HG03439 (cell line): ENCODE results near the gene ZNF70.

Source experiments
- ATAC-seq: cut with Tn5 transposase; IDR thresholded peaks from one replicate; pipeline ENCODE4 v1.9.1; 2021; ENCODE audit warnings: mild to moderate bottlenecking, moderate library complexity; ENCODE audit not compliant: unreplicated experiment

Gene ZNF70

DNA sequence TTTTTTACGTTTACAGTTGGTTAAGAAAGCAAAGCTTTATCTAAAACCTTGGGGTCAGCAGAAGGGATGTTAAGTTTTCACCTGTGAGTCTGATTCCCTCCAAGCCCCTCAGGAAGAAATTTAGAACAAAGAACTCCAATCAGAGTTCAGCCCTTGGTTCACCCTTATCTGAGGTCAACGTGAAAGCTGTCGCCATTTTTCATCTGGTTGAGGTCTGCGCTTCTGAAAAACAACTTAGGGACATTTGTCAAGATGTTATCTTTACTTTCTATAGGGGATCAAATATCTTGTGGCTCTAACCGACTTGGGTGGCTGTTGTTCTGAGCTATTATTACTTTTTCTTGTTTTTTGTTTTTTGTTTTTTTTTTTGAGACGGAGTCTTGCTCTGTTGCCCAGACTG lies 30.1 kb downstream of the ZNF70 start:
- no peak for ATAC-seq

DNA sequence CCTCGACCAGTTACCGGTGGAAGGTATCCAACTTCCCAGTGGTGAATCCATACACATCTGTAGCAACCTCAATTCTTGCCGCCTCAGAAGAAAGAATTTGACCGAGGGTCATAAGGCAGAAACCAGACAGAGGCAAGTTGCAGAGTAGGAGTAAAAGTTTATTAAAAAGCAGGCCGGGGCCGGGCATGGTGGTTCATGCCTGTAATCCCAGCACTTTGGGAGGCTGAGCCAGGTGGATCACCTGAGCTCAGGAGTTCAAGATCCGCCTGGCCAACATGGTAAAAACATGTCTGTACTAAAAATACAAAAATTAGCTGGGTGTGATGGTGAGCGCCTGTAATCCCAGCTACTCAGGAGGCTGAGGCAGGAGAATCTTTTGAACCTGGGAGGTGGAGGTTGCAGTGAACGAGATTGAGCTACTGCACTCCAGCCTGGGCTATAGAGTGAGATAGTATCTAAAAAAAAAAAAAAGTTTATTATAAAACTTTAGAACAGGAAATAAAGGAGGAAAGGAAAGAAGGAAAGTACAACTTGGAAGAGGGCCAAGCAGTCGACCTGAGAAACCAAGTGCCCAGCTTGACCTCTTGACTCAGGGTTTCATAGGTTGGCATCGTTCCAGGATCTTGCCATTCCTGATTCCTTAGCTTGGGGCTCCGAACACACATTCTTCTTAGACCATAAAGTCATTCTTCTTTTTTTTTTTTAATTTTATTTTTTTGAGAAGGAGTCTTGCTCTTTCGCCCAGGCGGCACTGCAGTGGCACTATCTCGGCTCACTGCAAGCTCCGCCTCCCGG lies 32.3 kb downstream of the ZNF70 start:
- no peak for ATAC-seq

DNA sequence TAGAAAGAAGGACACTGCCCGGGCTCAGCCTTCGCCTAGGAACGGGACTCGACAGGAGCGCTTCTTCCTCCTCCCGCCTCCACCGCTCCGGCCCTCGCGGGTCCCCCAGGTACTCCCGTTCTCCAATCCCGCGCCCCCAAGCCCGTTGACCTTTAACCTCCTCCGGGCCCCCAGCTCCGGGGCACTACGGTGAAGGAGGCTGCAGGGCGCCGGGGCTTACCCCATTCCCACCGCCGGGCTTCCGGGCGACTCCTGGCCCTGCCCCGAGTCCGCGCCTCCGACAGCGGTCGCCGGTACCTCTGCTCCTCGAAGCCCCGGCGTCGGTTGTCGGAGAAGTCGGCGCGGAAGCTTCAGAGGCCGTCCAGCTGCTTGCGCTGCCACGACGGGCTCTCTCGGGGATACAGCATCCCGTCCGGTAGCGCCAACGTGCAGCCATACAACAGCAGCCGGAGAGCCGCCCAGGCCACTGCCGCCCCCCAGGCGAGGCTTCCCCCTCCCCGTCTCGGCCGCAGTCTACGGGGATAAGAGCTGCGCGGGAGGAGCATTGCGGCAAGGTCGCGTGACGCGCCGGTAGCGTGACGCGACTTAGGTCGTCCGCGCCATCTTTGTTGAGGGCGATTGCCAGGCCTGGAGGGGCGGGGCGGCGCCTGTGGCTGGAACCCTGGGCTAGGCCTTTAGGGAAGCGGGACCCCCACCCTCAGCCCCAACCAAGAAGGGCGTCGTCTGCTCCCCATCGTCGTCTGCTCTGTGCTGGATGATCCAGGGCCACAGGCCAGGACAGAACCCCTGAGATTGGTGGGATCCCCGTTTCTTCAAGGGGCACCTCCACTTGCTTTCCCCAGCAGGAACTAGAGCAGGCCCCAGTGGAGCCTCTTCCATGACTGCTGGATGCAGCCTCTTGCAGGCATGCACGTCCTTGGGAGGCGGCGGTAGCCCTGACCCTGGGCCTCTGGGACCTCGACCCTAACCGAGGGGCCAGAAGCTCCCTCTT lies 33.8 kb downstream of the ZNF70 start:
- peak; percentile 66 for ATAC-seq

DNA sequence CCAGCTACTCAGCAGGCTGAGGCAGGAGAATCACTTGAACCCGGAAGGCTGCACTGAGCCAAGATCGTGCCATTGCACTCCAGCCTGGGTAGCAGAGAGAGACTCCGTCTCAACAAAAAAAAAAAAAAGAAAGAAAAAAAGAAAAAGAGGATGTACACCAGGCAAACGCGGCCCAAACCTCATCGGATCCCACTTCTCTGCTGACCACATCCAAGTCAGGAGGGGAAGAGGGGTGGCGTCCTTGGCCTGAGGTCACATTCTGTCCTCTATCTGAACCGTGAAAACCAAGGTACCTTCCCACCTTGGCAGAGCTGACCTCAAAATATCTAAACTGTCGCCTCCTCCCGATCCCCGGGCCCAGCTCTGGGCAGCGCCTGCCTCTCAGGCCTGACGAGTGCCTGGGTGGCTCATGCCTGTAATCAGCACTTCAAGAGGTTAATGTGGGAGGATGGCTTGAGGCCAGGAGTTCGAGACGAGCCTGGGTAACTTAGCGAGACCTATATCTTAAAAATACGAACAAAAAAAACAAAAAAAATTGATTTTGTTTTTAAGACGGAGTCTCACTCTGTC lies 35.0 kb downstream of the ZNF70 start:
- ATAC-seq: no peak

DNA sequence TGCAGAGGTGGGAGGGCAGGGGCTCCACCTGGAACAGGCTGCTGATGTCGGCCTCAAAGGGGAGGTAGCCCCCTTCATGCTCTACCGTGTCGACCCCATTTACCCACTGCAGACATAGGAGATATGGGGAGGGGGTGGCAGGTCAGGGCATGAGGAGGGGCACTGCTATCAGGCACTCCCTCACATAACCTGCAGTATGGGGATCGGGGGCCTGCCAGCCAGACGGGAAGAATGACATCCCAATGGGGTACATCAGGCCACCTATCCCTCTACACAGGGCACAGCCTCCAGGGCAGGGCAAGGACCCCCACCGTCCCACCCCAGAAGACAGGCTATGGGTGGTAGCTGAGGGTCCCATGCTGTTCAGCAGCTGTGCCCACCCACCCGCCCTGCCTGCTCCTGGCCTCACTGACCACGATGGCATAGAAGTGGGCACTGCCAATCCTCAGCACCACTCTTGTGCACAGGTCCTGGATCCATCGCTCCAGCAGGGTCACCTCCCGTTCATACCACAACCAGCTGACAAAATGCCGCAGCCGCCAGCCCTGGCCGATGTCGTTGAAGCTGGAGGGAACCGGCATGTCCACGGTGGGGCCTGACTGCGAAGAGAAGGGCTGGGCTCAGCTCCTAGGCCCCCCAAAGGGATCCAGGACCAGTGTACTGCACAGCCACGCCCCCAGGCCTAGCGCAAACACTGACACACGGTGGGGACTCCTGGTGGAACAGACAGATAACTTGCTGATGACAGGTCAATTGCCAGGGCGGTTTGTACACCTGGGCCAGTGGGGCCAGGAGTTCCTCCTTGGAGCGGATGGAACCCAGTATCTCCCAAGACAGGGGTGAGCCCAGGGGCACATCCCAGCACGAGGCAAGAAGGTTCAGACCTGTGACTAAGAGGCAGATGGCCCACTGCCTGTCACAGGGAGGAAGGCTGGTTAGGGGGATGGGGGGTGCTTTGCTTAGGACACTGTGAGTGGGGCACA lies 36.0 kb downstream of the ZNF70 start:
- ATAC-seq: no peak

- no peak for ATAC-seq
Measured at GRCh38 chr22:23713696-23714595, 37.0 kb downstream of the ZNF70 start.

DNA sequence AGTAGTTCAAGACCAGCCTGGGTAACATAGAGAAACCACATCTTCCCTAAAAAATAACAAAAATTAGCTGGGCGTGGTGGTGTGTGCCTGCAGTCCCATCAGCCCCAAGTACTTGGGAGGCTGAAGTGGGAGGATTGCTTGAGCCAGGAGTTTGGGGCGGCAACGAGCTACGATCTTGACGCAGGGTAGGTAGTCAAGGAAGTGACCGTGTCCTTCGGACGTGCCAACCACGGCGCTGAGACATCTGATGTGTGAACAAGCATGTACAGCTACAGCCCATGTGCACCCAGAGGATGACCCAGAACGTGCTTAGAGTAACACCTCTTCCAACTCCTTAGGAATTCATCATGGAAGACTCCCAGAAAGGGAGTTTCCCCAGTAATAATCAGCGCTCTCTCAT lies 38.7 kb downstream of the ZNF70 start:
- ATAC-seq: no peak

DNA sequence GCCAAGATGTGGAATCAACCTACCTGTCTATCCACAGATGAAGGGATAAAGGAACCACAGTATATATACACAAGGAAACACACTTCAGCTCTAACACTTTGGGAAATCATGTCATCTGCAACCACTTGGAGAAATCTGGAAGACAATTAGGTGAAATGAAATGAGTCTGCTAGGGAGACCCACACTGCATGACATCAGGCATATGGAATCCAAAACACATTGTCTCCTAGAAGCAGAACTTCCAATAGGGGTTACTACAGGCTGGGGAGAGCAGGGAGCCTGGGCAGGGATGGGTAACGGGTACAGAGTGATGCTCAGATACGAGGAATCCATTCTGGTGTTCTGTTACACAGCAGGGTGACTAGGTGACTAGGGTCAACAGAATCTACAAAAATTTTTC lies 41.8 kb downstream of the ZNF70 start:
- ATAC-seq: no peak

DNA sequence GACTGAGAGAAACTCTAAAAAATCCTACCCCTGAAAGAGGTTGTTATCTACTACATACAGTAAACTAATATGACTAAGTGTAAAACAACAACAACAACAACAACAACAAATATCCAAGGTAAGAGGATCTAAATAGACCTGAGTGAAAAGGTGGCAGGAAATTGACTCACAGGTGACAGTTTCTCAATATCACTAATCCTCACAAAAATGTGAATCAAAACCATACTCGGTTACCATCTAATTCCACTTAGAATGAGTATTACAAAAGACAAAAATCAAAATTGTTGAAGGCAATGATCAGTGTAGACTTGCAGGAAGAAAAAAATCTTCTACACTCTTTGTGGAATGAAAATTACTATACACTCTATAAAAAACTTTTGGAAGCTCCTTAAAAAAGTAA lies 42.6 kb downstream of the ZNF70 start:
- no peak for ATAC-seq

GRCh38 chr22:23705358-23705757 lies 45.6 kb downstream of the ZNF70 start:
- no peak for ATAC-seq

GRCh38 chr22:23704829-23705228 lies 46.1 kb downstream of the ZNF70 start:
- ATAC-seq: no peak

GRCh38 chr22:23704062-23704461 lies 46.9 kb downstream of the ZNF70 start:
- ATAC-seq: no peak

DNA sequence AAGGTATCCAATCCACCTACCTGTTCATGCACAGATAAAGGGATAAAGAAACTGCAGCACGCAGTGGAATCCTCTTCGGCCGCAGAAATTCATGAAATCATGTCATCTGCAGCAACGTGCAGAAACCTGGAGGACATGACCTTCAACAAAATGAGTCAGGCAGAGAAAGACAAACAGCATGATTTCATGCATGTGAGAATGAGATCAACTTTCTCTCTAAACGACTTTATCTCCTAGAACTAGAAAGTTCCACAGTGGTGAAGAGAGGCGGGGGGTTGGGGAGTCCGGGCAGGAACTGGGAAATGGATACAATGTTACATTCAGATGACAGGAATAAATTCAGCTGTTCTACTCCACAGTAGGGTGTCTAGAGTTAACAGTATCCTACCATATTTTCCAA lies 50.2 kb downstream of the ZNF70 start:
- ATAC-seq: no peak

GRCh38 chr22:23698673-23699235 lies 52.2 kb downstream of the ZNF70 start:
- no peak for ATAC-seq

GRCh38 chr22:23698094-23698493 lies 52.8 kb downstream of the ZNF70 start:
- no peak for ATAC-seq

DNA sequence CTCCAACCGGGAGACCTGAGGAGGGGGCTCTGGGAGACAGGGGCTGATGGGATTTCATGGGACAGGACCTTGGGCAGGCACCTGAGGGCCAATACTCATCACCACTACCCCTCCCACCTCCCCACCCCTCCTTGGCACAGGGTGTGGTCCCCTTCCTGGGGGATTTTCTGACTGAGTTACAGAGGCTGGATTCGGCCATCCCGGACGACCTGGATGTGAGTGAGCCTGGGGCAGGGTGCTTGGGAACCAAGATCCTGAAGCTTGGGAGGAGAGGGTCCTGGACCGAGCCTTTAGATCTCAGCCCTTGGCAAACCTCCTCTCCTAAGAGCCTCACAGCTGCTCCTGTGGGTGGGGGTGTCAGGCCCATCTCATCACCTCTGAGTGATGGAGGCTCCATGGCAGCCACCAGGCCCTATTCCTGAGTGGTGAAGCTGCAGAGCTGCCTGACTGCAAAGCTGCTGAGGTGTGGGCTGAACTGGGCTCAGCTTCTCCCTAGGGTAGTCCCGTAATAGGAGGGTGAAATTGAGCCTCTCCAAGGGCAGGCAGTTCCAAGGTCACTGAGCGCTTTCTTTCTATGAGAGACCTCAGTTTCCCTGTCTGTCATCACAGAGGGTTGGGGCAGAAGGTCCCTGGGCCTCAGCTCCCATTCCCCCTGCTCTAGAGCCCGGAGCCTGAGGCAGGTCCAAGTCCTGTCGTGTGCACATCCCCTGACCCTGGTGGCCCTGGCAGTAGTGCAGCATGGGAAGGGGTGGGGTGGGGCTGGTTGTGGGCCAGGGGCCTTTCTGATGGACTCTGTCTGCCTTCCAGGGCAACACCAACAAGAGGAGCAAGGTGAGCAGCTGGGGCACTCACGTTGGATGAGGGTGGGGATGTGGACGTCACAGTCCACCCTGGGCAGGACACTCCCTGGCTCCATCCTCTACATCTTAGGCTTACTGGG lies 53.6 kb downstream of the ZNF70 start:
- no peak for ATAC-seq

DNA sequence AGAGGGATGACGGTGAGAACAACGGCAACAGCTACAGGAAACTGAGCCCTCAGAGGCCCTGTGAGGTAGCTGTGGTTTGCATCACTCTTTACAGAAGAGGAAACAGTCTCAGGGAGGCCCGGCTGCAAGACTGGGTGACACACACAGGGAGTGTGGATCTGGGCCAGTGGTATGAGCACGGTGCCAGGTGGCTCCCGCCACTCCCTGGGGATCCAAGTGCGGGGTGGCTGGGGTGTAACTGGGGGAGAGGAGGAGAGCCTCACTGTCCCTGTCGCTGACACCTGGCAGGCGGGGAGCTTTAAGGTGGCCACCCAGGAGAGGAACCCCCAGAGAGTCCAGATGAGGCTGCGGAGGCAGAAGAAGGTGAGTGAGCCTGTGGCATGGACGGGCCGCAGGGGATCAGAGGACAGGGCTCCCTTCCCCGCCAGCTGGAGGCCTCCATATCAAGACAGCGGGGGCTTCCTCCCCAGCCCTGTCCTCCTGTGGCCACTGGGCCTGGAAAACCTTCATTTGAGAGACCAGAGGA lies 54.5 kb downstream of the ZNF70 start:
- peak; percentile 69 for ATAC-seq
